HG03521 (cell line): ENCODE measurements around the gene PGLYRP4.

Experiments
- ATAC-seq: cut with Tn5 transposase; IDR thresholded peaks from one replicate; pipeline ENCODE4 v1.9.1; 2021; ENCODE audit warnings: mild to moderate bottlenecking, moderate library complexity; ENCODE audit not compliant: unreplicated experiment

PGLYRP4 gene, protein sequence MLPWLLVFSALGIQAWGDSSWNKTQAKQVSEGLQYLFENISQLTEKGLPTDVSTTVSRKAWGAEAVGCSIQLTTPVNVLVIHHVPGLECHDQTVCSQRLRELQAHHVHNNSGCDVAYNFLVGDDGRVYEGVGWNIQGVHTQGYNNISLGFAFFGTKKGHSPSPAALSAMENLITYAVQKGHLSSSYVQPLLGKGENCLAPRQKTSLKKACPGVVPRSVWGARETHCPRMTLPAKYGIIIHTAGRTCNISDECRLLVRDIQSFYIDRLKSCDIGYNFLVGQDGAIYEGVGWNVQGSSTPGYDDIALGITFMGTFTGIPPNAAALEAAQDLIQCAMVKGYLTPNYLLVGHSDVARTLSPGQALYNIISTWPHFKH

GRCh38 chr1:153348511-153349362 lies at the start of gene PGLYRP4:
Gene PGLYRP4 (minus strand): TSS chr1:153348841. CDS start chr1:153347932, 909 bp downstream.
- ATAC-seq = no peak

DNA sequence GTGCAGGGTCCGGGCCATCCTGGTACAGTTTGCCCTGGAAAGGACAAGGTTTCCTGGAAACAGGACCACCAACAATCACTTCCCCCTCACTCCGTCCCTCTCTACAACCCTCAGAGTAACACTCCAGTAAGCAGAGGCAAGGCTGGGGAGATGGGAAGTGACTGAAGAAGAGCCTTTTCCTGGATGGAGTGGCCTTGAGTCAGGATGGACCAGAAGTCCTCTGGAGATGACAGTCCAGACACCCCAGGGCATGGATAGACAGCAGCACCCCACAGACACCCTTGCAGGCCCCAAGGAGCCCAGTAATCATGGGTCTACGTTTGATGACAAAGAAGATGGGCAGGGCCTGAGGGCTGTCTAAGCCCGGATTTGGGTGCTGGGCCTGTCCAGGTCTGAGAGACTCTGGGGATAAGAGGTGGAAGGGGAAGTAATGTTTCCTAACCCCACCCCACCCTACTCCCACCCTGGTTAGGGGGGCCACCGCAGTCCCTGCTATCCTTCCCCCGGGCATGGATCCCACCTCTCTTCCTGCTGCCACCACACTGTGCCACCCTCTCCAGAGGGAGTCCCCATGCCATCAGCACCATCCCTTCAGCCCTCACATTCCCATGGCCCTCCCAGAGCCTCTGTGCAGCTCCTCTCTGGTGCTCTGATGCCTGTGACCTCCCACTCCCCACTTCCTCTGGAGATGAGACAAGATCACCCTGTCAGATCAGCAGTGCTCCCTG lies 49.4 kb upstream of the PGLYRP4 start:
- ATAC-seq = no peak

DNA sequence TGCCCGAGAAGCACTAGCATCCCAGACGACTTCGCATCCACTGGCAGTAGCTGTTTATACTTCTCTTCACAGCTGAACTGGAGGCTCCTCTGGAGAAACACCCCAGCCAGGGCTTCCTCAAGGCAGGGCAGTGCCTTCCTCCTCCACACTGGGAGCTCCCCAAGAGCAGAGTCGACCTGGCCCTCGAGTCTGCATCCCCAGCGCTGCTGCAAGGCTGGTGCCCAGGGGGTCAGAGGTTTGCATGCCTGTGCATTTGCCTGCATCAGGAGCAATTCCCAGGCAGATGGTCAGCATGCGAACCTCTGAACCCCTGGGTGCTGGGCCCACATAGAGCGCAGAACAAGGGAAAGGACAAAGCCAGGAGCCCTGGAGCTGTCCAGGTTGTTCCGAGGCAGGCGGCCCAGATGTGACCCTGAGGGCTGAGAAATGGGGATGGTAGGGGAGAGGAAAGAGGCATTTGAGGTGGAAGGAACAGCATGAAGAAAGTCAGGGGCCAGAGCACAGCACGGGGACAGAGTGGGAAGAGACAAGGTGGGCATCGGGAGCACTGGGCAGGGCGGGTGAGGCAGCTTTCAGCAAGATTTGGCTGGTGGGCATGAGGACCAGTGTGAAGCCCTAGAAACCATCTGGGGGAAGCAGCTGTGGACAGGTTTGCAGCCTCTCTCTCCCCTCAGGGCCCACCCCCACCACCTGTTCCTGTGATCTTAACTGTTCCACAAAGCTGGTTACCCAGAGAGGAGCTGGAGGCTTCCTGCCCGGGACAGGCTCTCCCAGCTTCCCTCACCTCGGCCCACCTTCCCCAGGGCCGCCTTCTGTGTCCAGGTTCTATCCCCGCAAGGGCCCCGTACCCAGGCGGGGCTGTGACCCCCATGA lies 48.6 kb upstream of the PGLYRP4 start:
- no peak for ATAC-seq

DNA sequence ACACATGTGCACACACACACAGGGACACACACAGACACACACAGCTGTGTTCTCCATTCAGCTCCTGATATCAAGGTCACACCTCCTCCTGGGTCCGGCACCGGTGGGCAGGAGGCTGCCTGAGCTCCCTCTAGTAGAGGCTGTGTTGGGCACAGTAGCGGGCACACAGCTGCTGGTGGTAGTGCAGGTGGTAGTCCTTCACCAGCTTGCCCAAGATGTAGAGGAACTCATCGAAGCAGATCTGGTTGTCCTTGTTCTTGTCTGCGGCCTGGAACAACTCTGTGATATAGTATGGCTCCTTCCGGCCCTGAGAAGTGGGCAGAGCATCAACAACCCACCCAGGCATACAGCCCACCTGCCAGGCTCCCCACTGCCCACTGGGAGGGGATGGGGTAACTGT lies 47.8 kb upstream of the PGLYRP4 start:
- ATAC-seq = no peak

- ATAC-seq = no peak
Observed at GRCh38 chr1:153395776-153396175, 47.1 kb upstream of the PGLYRP4 start.

DNA sequence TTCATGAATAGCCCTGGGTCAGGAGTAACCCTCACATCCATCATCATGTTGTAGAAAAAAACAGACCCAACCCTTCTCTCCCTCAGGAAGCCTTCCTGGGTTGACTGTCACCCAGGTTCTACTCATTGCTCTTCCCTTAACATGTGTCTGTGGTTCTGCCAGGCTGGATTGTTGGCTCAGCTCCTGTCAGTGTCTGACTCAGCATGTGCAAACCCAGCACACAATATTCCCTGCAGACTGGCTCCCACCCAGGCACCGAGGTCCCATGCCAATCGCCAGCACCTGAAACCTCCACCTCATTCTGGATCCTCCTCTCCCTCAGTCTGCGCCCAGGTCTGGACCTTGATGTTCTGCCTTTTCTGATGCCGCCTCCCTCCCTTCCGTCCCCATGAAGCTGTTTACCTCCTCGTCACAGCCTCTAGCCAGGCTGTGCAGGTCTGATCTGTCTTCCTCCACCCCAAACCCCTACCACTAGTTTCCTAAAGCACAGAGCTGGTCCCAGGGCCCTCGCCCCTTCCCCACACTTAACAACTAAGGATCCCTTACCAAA lies 46.6 kb upstream of the PGLYRP4 start:
- ATAC-seq = no peak

- ATAC-seq = no peak
Observed at GRCh38 chr1:153394391-153394790, 45.8 kb upstream of the PGLYRP4 start.

- ATAC-seq = no peak
Observed at GRCh38 chr1:153393926-153394325, 45.3 kb upstream of the PGLYRP4 start.

- ATAC-seq = no peak
Observed at GRCh38 chr1:153392822-153393221, 44.2 kb upstream of the PGLYRP4 start.

- no peak for ATAC-seq
Observed at GRCh38 chr1:153392258-153392657, 43.6 kb upstream of the PGLYRP4 start.

GRCh38 chr1:153390938-153391710 lies 42.5 kb upstream of the PGLYRP4 start, which contains the start of gene S100A8:
Gene S100A8 (minus strand): TSS chr1:153391073. CDS start chr1:153390535, 538 bp downstream.
- no peak for ATAC-seq

DNA sequence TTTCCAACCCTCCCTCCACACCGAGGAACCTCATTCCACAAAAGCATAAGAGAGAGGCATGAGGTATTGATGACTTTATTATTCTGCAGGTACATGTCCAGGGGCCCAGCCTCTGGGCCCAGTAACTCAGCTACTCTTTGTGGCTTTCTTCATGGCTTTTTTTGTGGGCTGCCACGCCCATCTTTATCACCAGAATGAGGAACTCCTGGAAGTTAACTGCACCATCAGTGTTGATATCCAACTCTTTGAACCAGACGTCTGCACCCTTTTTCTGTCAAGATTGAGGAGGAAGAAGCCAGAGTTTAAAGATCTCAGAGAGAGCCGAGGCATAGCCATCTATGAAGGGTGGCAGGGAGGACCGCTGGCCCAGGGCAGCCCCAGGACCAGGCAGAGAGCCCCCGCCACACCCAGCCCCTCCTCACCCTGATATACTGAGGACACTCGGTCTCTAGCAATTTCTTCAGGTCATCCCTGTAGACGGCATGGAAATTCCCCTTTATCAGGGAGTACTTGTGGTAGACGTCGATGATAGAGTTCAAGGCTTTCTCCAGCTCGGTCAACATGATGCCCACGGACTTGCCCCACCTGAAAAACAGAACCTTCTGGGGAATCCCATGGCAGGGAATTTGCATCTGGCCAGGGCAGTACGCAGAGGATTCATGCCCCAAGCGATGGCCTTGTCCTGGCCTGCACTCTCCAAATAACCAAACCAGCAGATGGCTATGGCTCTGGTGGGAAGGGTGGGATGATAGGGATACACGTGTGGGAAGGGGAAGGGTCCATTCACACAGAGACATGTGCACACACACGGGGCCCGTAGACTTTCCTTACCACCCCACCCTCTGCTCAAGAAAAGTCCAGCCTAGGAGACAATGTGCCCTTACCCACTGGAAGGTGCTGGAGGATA lies 41.6 kb upstream of the PGLYRP4 start:
- ATAC-seq = no peak

DNA sequence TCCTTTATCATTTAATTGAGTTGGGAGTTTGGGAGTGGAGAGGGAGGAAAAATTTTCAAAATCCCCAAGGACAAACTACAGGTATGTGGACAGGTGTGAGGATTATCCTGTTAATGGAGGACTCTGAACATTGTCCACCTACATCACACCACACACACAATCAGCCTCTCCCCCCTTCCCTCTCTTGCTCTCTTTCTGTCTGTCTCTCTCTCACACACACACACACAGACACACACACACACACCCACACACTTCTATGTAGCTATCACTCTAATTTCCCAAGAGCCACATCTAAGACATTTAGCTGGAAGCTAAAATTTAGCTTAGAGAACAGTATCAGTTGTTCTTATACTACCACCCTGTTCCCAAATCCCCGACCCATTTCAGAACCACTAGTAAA lies 40.8 kb upstream of the PGLYRP4 start:
- no peak for ATAC-seq

GRCh38 chr1:153387785-153388184 lies 39.1 kb upstream of the PGLYRP4 start:
- no peak for ATAC-seq

DNA sequence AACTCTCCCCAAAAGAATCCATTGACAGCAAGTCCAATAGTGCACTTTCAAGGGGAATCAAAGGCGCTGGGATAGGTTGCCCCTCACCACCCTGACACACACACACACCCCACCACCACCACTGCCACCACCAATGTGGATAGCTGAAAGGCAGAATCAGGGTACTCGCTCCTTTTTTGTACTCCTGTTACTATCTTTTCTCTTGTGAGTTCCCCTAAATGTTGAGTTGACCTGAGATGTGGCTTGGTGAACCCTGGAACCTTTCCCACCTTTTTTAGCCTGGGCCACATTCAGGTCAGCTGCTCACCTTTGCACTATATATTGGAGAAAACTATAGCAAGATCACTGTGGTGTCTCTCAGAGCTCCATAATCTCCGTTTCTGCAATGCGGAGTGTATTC lies 38.4 kb upstream of the PGLYRP4 start:
- ATAC-seq = no peak

- ATAC-seq = no peak
Observed at GRCh38 chr1:153386500-153386901, 37.9 kb upstream of the PGLYRP4 start.

- ATAC-seq = no peak
Observed at GRCh38 chr1:153384958-153385580, 36.4 kb upstream of the PGLYRP4 start.

- ATAC-seq = no peak
Observed at GRCh38 chr1:153380711-153381110, 32.1 kb upstream of the PGLYRP4 start.
